Activated naive CD8-positive, alpha-beta T cell treated with anti-CD3 and anti-CD28 coated beads, Interleukin-2, amount 10 ng/mL, durations not matched to agents 7 days and 5 days (primary cell): ENCODE data around the gene TBPL2. TPM values are rescaled to one million over a fixed set of nuclear protein-coding genes. Genes with fewer than 3 reads are reported as not detected.
"Not testable (repeated sequence)": the region's sequence is repeated elsewhere in the genome, so short reads cannot be mapped to it uniquely, and the experiment has no call there.

Source experiments
- ATAC-seq: fragments of 150-1000 bp; cut with Tn5 transposase; one replicate; pipeline ENCODE4 v1.10.0; 2021; ENCODE audit warnings: low read depth, moderate library complexity
- POLR2A ChIA-PET: fragments of 350-600 bp; sonication (Branson Sonifier 250); formaldehyde crosslinking; loops from one replicate; lab custom pipeline; 2021; ENCODE audit warnings: antibody characterized with exemption; lab: Charles Lee
- DNase-seq: peaks from one replicate; pipeline ENCODE4 v3.0.0; 2021
- H3K27ac Mint-ChIP-seq: one replicate; pipeline ENCODE4 v1.8.0; 2022; ENCODE audit warnings: mild to moderate bottlenecking, mixed read lengths
- H3K27me3 Mint-ChIP-seq: one replicate; pipeline ENCODE4 v1.8.0; 2022; ENCODE audit warnings: mild to moderate bottlenecking, moderate library complexity, mixed read lengths
- H3K36me3 Mint-ChIP-seq: one replicate; pipeline ENCODE4 v1.8.0; 2021; ENCODE audit warnings: mild to moderate bottlenecking, mixed read lengths
- H3K4me1 Mint-ChIP-seq: one replicate; pipeline ENCODE4 v1.8.0; 2021; ENCODE audit warnings: mixed read lengths
- H3K4me3 Mint-ChIP-seq: one replicate; pipeline ENCODE4 v1.8.0; 2022; ENCODE audit warnings: mild to moderate bottlenecking, moderate library complexity, mixed read lengths
- H3K9me3 Mint-ChIP-seq: one replicate; pipeline ENCODE4 v1.8.0; 2021; ENCODE audit warnings: mixed read lengths
- total RNA-seq, 2 experiments: library from RNA; stranded (reverse); gene quantifications; one replicate each; pipeline ENCODE4 v1.2.3, GENCODE V29; 2021

The TBPL2 gene
- total RNA-seq, 2 experiments from 2014 or later = not detected

- POLR2A ChIA-PET = no interaction called here
- Mint-ChIP-seq H3K9me3 (no peaks in the 10 kb centered on the region), H3K27me3 (no peaks in the 10 kb centered on the region), H3K27ac (no peak overlapping the region), H3K4me1 (peaks cover 13% of the 10 kb centered on the region), H3K4me3 (no peak overlapping the region), H3K36me3 (peaks cover 11% of the 10 kb centered on the region)
- no peak for DNase-seq
- no peak for ATAC-seq
These were observed 56.8 kb downstream of the TBPL2 start for GRCh38 chr14:55383541-55384140.

GRCh38 chr14:55383056-55383466 is 57.4 kb downstream of the TBPL2 start:
- ATAC-seq, H3K27ac Mint-ChIP-seq, H3K4me3 Mint-ChIP-seq, DNase-seq, H3K9me3 Mint-ChIP-seq, H3K27me3 Mint-ChIP-seq, POLR2A ChIA-PET: not testable (repeated sequence)
- H3K4me1 Mint-ChIP-seq = peaks cover 13% of the 10 kb centered on the region
- peaks cover 12% of the 10 kb centered on the region for H3K36me3 Mint-ChIP-seq

GRCh38 chr14:55382483-55382882 is 57.9 kb downstream of the TBPL2 start:
- Mint-ChIP-seq H3K36me3 (peaks cover 11% of the 10 kb centered on the region), H3K27ac (no peak overlapping the region), H3K27me3 (no peaks in the 10 kb centered on the region), H3K4me3 (no peak overlapping the region), H3K9me3 (no peaks in the 10 kb centered on the region), H3K4me1 (peaks cover 13% of the 10 kb centered on the region)
- ATAC-seq = no peak
- POLR2A ChIA-PET = no interaction called here
- DNase-seq = no peak

- ATAC-seq = no peak
- no peaks in the 10 kb centered on the region for H3K27me3 Mint-ChIP-seq
- no peak overlapping the region for H3K27ac Mint-ChIP-seq
- H3K4me3 Mint-ChIP-seq = no peak overlapping the region
- peaks cover 8% of the 10 kb centered on the region for H3K4me1 Mint-ChIP-seq
- POLR2A ChIA-PET = no interaction called here
- H3K9me3 Mint-ChIP-seq = no peaks in the 10 kb centered on the region
- peaks cover 12% of the 10 kb centered on the region for H3K36me3 Mint-ChIP-seq
- no peak for DNase-seq
These were observed 58.9 kb downstream of the TBPL2 start for GRCh38 chr14:55381561-55381960.

- POLR2A ChIA-PET = no interaction called here
- DNase-seq (no peak), ATAC-seq (no peak)
- Mint-ChIP-seq H3K36me3 (peaks cover 17% of the 10 kb centered on the region), H3K4me3 (no peak overlapping the region), H3K4me1 (peaks cover 4% of the 10 kb centered on the region), H3K27me3 (no peaks in the 10 kb centered on the region), H3K9me3 (no peaks in the 10 kb centered on the region), H3K27ac (no peak overlapping the region)
These were observed 59.4 kb downstream of the TBPL2 start for GRCh38 chr14:55381040-55381439.

- H3K4me1 Mint-ChIP-seq = peaks cover 12% of the 10 kb centered on the region
- no peaks in the 10 kb centered on the region for H3K9me3 Mint-ChIP-seq
- DNase-seq = no peak
- H3K27me3 Mint-ChIP-seq = no peaks in the 10 kb centered on the region
- H3K27ac Mint-ChIP-seq = peak overlapping the region; percentile 23
- peaks cover 25% of the 10 kb centered on the region for H3K36me3 Mint-ChIP-seq
- POLR2A ChIA-PET = no interaction called here
- no peak overlapping the region for H3K4me3 Mint-ChIP-seq
- ATAC-seq = no peak
These were observed 63.2 kb downstream of the TBPL2 start for GRCh38 chr14:55377236-55377635.

- H3K27ac Mint-ChIP-seq = peak overlapping the region; percentile 14
- ATAC-seq (no peak), DNase-seq (no peak)
- H3K36me3 Mint-ChIP-seq = peaks cover 27% of the 10 kb centered on the region
- peaks cover 12% of the 10 kb centered on the region for H3K4me1 Mint-ChIP-seq
- POLR2A ChIA-PET = interaction anchor here (0.6 kb wide), 1 partner anchor 1900 kb away, joined by 4 read pairs; no protein-coding TSS in a partner anchor
- H3K9me3 Mint-ChIP-seq = no peaks in the 10 kb centered on the region
- no peaks in the 10 kb centered on the region for H3K27me3 Mint-ChIP-seq
- H3K4me3 Mint-ChIP-seq = peak overlapping the region; percentile 8
These were observed 65.6 kb downstream of the TBPL2 start for GRCh38 chr14:55374771-55375170.

GRCh38 chr14:55373784-55374705 is 66.4 kb downstream of the TBPL2 start:
- no peaks in the 10 kb centered on the region for H3K27me3 Mint-ChIP-seq
- ATAC-seq = peak; percentile 75
- peak overlapping the region; percentile 80 for H3K27ac Mint-ChIP-seq
- DNase-seq = no peak
- H3K4me3 Mint-ChIP-seq = peak overlapping the region; percentile 56
- H3K4me1 Mint-ChIP-seq = peaks cover 12% of the 10 kb centered on the region
- H3K9me3 Mint-ChIP-seq = no peaks in the 10 kb centered on the region
- peaks cover 29% of the 10 kb centered on the region for H3K36me3 Mint-ChIP-seq
- POLR2A ChIA-PET = interaction anchor here (0.6 kb wide), 1 partner anchor 1901 kb away, joined by 4 read pairs; no protein-coding TSS in a partner anchor

GRCh38 chr14:55372825-55373224 is 67.6 kb downstream of the TBPL2 start:
- POLR2A ChIA-PET = interaction anchor here (1.1 kb wide), 1 partner anchor 38 kb away, joined by 3 read pairs; no protein-coding TSS in a partner anchor
- Mint-ChIP-seq H3K9me3 (no peaks in the 10 kb centered on the region), H3K27ac (peak overlapping the region; percentile 23)

GRCh38 chr14:55372423-55372822 is 68.0 kb downstream of the TBPL2 start:
- Mint-ChIP-seq H3K27me3 (no peaks in the 10 kb centered on the region), H3K36me3 (peaks cover 28% of the 10 kb centered on the region), H3K4me3 (no peak overlapping the region), H3K9me3 (no peaks in the 10 kb centered on the region), H3K27ac (peak overlapping the region; percentile 23), H3K4me1 (peaks cover 12% of the 10 kb centered on the region)
- POLR2A ChIA-PET = interaction anchor here (1.1 kb wide), 1 partner anchor 39 kb away, joined by 3 read pairs; no protein-coding TSS in a partner anchor
- DNase-seq (no peak), ATAC-seq (no peak)

More at GRCh38 chr14:55372825-55373224, 67.6 kb downstream of the TBPL2 start:
- Mint-ChIP-seq H3K36me3 (peaks cover 25% of the 10 kb centered on the region), H3K4me1 (peaks cover 12% of the 10 kb centered on the region), H3K4me3 (no peak overlapping the region), H3K27me3 (no peaks in the 10 kb centered on the region)
- DNase-seq (no peak), ATAC-seq (no peak)

- POLR2A ChIA-PET = no interaction called here
- ATAC-seq = no peak
- H3K4me3 Mint-ChIP-seq = no peak overlapping the region
- no peak for DNase-seq
- H3K36me3 Mint-ChIP-seq = peaks cover 18% of the 10 kb centered on the region
- H3K4me1 Mint-ChIP-seq = peaks cover 12% of the 10 kb centered on the region
- H3K27me3 Mint-ChIP-seq = no peaks in the 10 kb centered on the region
- no peak overlapping the region for H3K27ac Mint-ChIP-seq
- no peaks in the 10 kb centered on the region for H3K9me3 Mint-ChIP-seq
These were observed 69.4 kb downstream of the TBPL2 start for GRCh38 chr14:55370883-55371455.

- DNase-seq (no peak), ATAC-seq (no peak)
- POLR2A ChIA-PET = no interaction called here
- no peak overlapping the region for H3K27ac Mint-ChIP-seq
- no peaks in the 10 kb centered on the region for H3K9me3 Mint-ChIP-seq
- H3K36me3 Mint-ChIP-seq = peaks cover 12% of the 10 kb centered on the region
- no peaks in the 10 kb centered on the region for H3K4me1 Mint-ChIP-seq
- no peaks in the 10 kb centered on the region for H3K27me3 Mint-ChIP-seq
- H3K4me3 Mint-ChIP-seq = no peak overlapping the region
These were observed 74.1 kb downstream of the TBPL2 start for GRCh38 chr14:55366271-55366670.
